RPMI8226 (cell line): ENCODE data around the gene SLC25A1.
"Not testable (repeated sequence)": the region's sequence is repeated elsewhere in the genome, so short reads cannot be mapped to it uniquely, and the experiment has no call there.

Experiments
- DNase-seq: peaks from one replicate; pipeline ENCODE4 v3.0.0-alpha.2; 2015

SLC25A1 gene

DNA sequence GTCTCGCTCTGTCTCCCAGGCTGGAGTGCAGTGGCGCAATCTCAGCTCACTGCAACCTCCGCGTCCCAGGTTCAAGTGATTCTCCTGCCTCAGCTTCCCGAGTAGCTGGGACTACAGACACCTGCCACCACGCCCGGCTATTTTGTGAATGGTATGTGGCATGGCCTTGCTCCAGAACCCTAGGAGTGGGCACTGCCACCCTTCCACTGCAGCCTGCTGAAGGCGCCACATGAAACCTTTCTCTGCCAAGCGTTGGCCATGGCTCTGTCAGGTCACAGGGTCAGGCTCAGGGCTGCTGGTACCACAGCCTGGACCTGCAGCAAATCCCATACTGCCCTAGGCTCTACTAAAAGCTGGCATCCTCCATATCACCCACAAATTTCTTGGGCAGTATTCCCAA, 22.4 kb downstream of the SLC25A1 start:
- not testable (repeated sequence) for DNase-seq

DNA sequence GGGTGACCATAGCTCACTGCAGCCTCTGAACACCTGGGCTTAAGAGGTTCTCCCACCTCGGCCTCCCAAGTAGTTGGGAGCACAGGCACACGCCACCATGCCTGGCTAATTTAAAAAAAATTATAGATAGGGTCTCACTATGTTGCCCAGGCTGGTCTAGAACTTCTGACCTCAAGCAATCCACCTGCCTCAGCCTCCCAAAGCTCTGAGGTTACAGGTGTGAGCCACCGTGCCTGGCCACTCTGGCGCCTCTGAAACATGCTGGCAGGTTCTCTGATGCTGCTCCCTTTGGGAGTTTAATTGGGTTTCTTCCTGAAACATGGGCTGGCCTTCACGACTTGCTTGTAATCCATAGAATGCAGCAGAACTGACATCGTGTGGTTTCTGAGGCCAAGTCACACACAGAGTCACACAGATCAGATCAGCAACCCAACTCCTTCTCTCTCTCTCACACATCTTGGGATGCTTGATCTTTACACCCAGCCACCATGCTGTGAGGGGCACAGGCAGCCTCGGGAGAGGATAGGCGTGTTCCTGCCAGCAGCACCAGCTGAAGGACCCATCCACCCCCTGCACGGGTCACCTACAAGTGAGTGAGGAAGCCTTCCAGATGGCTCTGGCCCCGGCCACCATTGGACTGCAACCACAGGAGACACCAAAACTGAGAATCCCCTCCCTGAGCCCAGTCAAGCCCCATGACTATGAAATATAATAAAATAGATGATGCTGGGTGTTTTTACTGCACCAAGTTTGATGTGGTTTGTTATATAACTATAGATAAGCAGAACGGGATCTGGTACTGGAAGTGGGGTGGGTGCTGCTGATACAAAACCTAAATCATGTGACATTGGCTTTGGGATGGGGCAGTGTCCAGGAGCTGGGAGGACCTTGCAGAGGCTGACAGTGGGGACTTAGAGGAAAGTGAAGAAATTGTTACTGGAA, 25.3 kb downstream of the SLC25A1 start:
- DNase-seq: no peak

DNA sequence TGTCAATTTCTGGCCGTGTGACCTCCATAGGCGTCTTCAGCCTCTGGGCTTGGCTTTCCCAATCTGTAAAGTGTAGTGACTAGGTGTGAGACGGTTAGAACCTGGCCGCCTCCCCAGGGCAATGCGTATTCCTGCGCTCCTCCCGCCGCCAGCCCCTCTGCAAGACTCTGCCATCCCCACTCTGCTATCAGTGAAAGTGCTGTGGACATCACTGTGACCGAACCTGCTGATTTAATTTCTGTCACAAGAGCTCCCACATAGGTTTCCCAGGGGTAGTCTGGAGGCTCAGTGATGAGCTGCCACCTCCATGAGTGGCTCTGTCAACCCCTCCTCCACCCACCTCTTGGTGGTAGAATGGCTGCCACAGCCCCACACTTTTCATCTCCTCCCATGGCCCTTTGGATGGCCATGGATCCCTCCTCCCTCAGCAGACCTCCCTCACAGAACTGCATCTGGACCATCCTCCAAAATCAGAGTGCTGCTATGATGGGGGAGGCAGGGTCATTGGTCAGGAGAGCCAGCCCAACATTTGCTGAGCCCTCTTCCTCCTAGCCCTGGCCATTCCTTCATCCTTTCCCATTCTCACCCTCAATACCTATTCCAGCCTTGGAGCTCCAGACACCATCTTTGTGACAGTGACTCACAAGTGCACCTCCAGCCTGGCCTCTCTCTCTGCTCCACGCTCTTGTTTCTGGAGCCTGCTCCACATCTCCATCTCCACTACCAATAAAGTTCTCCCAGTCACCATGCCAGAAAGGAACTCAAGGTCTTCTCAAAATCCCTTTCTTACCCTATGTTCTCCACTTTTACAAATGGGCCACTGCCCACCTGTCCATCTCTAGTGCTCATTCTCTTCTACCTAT, 27.0 kb downstream of the SLC25A1 start:
- no peak for DNase-seq

DNA sequence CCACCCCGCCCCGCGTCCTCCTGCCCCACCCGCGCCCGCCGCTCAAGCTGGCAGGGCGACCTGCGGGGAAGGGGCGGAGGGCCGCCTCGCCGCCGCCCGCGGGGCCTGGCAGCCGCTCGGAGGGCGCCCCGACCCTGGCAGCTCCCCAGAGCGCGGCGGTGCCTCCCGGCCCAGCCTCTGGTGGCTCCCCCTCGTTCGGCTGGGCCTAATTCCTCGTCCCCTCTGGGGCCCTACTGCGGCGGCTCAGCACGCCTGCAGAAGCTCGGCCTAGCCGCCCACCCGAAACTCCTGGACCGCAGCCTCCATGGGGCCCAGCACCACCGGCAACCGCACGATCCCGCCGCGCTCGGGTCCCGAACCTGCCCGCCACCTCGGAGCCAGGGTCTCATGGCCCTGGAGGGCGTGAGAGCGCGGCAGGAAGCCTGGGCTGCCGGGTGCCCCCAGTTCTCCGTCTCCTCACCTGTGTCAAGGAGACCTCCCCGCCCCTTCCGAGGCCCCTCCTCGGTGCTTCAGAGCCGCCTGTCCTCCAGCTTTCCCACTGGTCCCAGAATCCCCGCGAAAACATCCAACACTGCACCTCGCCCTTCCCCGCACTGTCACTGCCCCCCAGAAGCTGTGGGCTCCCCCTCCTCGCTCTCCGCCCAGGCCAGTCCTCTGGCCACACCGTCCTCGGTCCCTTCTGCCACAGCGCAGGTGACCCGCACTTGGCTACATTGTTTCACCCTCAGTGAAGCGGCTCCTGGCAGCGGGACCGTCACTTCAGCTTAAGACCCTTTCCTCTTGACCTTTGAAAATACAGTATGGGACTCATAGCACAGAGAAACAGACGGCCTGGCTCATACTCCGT, 27.8 kb downstream of the SLC25A1 start:
- DNase-seq: no peak

DNA sequence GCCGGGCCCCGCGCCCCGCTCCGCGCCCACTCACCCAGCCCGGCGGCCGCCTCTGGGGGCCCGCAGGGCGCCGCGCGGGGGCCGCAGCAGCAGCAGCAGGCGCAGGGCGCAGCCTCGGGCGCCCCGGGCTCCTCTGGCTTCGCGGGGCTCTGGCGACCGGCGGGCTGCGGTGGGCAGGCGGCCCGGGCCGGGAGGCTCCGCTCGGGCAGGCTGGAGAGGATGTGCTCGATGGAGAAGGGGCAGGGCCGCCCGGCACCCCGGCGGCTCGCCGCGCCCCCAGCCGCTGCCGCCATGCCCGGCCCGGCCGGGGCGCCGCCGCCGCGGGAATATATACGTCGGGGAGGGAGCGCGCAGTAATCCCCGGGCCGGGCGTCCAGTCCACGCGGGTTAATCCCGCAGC, 28.5 kb downstream of the SLC25A1 start, which contains the start of gene GSC2:
Gene GSC2, minus strand, starts transcription at position 302 of the 400 bp plus-strand sequence. Its CDS starts 9 bp downstream, at position 293.
- no peak for DNase-seq

DNA sequence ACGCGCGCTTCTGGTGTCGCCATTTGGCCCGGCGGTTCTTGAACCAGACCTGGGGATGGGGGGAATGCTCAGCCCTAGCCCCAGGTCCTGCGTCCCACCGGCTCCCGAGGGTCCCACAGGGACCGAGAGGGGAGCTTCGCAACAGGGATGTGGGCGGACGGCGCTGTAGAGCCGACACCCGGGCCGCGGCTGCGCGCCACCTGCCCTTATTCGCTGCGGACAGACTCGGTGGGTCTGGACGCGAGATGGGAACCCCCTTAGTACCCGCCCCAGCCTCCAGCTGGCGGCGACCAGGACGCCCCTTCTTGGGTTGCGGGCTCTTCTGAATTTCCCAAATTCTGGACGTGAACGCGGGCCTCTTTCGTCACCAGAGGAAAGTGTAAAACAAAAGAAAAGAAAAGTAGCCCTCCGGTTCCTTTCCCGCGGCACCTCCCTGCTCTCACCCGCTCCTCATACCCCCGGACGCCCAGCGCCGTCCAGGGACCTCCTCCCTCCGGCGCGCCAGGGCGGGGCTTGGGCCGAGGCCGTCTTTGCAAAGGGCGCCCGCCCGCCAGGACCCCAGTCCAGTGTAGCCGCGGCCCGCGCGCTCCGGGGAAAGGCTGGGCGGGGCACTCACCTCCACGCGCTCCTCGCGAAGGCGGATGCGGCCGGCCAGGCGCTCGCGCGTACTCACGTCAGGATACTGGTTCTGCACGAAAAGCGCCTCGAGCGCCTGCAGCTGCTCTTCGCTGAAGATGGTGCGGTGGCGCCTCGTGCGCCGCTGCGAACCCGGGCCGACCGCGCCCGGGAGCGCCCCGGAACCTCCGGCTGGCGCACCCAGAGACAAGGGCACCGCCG, 29.3 kb downstream of the SLC25A1 start:
- DNase-seq: no peak

DNA sequence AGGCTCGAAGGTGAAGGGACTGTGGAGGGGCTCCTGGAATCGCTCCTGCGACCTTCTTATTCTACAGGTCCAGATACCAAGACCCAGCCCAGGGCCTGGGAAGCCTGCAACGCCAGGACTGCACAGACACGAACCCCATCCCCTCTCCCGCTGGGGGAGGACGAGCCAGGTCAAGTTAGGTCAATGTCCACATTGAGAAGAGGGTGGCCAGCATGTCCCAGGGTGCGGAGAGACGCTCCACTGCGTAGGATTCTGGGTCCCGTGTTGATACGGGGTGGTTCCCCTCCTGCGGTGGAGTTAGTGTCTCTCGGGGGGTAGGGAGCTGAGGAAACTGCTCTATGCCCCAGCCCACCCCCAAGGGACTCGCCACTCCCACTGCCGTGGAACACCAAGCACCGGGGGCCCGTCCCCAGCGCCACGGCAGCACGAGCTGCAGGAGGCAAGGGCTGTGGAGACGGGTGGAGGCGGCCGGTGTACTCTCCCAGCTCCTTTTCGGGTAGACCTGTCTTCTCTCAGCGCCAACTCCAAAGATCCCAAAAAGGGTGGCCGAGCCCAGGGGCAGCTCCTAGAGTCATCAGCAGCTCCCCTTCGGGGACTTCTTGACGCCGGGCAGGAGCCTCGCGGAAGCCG, 30.0 kb downstream of the SLC25A1 start:
- DNase-seq: no peak

DNA sequence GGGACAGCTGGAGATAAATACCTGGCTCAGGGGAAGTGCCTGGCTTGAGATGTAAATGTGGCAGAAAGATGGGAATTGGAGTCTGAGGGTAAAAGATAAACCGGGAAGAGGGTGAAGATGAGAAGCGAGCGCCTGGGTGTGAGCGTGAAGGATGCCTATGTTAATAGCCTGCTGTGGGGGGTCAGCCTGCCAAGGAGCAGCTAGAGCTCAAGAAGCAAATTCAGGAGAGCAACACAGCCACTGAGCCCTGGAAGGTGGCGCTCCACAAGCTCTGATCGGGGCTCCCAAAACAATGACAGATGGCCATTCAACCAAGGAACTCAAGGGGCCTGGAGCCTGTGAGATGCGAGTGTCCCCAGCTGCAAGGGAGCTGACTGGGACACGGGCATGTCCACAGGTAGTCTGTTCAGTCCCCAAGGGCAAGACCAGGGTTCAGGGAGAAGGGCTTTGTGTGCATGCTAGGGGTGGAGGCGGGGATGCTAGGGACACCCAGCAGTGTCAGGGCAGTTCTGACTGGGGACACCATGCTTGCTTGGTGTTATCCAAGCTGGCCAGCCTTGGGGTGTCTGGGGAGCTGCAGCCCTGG, 31.2 kb downstream of the SLC25A1 start:
- no peak for DNase-seq

DNA sequence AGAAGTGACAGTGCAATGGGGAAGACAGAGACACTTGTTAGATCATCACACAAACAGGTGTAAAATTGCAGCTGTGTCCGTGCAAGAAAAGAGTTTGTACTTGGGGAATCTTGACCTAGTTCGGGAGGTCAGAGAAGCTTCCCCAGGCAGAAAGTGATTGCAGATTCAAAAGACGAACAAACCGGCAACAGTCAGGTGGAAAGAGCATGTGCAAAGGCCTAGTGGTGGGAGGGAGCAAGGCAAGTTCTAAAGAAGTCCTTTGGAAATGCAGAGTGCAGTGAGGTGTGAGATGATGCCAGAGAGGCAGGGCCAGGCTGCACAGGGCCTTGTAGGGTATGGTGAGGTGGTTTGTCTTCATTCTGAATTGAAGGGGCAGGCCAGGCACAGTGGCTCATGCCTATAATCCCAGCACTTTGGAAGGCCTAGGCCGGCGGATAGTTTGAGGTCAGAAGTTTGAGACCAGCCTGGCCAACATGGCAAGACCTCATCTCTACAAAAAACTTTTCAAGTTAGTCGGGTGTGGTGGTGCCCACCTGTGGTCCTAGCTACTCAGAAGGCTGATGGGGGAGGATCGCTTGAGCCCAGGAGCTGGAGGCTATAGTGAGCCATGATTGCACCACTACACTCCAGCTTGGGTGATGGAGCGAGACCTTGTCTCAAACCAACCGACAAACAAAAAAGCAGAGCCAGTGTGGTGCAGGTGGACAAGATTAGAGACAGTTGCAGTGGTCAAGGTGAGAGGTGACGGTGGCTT, 32.1 kb downstream of the SLC25A1 start:
- DNase-seq: peak; percentile 4

DNA sequence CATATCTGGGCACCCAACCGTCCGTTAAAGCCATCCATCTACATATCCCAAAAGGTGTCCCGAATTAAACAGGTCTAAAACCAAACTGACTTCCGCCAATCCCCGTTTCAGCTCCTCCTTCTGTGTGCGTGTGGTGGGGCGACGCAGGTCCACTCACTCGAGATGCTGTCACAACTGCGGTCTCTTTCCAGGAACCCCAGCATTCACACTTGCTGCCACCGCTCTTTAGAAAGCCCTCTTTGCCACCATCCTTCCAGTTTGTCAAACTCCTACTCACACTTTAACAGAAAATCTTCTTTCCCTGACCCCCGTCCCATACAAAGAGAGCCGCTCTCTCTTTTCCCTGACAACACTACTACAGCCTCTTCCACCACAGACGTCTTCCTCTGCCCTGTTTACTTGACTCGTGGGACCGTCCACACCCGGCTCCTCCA, 34.6 kb downstream of the SLC25A1 start:
- no peak for DNase-seq

DNA sequence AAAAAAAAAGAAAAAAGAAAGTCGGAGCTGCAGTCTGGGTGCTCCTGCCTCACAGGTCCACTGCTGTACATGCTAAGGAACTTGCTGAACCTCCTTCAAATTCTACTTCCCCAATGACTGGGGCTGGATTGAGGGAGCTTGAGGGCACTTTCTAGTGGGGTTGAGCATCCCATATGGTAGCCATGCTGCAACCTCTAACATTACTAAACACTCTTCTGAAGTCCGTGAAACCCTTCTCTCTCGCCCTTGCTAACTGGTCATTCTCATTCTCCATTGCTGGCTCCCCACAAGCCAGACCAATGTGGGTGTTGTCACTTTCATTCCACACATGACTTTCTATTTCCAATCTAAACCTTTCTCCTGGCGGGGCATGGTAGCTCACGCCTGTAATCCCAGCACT, 35.3 kb downstream of the SLC25A1 start:
- DNase-seq: no peak

DNA sequence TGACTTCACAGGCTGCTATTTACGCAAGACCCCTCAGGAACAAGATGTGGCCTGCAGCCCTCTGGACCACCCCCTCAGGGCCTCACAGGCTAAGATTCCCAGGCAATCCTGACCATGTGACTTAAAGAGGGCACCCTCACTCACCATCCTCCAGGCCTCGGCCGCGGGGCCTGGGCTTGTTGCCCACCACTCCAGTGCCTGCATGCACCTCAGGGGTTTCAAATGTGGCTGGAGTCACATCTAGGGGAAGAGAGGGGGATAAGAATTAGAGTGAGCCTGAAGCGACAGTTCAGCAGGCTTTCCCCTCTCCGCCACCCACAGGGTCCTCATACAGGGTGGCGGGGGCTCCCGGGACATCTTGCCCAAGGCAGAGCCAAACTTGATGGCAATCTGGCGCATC, 36.1 kb downstream of the SLC25A1 start:
- no peak for DNase-seq

DNA sequence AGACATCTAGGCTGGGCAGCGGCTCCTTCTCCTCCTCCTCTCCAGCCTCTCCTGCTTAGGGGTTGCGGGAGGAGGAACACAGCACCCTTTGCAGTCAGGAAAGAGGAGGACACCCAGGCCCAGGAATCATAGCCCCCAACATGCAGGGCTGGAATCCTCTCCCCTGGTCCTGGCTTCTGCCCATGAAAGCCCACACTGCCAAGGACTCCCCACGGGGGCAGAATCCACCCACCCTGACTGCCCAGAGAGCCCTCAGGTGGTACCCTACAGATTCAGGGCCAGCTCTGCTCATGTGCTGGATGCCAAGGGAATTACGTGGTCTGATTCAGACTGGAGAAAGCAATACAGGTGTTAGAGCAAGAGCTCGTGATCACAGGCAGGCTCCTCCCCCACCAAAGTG, 38.6 kb downstream of the SLC25A1 start:
- no peak for DNase-seq

DNA sequence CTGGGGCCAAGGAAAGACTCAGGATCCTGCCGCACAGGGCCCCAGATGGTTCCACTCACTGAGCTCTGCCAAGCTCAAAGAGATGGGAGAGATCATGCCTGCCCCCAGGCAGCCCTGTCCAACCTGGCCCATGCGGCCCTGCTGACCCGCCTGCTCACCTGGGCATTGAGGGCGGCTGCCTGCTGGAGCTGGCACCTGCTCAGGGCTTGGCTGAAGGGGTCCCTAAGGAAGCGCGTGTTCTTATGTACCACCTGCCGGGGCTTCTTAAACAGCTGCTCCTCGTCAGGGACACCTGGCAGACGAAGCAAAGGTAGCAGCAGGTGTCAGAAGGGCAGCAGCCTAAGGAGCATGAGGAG, 39.6 kb downstream of the SLC25A1 start:
- DNase-seq: no peak

DNA sequence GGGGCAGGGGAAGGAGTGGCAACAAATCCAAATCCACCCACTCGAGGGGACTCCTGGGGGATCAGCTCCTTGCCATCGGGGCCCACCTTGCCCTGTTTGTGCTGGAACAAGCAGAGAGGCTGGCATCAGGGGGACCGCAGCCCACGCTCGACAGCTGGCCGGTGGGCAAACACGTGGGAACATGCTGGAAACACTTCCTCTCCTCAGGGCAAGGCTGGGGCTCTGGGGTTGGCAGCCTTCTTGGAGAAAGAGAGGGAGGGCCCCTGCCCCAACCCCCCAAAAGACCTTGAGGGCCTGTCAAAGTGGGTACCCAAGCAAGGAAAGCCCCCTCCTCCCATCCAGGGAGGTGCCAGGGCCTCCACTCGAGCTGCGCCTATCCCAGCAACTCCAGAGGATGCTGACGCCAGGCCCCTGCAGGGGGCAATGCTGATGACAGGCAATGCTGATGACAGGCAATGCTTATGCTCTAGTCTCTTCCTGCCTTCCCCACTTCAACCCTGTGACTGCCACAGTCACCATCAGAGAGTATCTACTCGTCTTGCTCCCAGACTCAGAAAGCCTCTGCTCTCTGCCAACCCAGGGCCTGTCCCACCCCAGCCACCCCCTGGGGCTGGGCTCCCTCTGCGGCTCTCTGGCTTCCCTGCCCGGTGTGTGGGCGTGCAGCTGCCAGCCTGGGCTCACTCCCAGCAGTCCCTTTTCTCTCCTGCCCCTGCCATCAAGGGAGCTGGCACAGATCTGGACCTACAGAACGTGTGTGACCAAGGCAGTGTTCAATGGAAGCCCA, 40.1 kb downstream of the SLC25A1 start:
- DNase-seq: no peak

DNA sequence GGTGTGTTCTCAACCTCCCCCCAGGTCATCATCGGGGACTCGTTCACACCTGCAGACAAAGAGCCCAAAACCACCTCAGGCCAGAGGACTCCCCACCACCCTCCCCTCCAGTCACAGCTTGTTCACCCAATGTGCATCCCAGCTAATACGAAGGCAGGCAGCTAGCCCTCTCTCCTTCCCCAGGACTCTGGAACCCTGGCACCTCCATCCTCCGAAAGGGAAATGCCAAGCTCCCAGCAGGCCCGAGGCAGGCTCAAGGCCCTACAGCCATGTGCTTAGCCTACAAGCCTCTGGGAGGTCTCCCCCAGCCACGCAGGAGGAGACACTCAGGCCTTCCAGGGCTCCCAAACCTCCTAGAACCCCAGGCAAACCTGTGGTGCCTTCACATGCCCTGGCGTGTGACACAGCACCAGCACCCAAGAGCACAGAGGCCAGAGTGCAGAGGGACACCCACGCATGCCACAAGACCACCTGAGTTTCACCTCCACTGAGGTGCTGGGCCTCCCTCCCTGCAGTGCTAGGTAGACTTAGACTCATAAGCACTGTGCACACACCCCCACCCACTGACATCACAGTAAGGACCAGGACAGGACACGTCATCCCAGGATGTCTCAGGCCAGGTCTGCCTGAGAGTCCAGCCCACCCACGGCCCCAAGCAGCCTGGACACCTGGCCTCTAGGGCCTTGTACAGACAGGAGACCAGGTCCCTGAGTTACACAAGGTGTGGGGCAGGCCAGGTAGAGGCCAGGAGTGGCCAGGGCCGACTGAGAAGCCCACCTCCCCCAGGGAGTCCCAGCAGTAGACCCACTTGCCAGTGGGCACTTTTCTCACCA, 40.9 kb downstream of the SLC25A1 start:
- no peak for DNase-seq

DNA sequence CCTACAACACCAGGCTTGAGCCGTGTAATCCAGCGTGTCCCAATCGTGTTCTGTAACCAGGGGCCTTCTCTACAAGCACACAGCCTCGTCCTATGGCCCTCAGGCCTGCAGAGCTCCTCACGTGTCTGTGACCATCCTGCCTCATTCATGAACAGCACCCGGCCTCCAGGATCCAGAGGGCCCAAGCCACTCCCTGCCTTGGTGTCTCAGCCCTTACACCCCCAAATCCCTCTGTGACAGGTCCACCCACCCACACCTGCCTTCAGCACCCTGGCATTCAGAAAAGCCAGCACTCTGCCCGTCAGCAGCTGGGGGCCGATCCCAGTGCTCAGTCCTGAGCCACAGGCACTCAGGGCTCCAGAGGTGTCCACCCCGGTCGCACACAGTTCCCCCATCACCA, 41.6 kb downstream of the SLC25A1 start:
- no peak for DNase-seq

DNA sequence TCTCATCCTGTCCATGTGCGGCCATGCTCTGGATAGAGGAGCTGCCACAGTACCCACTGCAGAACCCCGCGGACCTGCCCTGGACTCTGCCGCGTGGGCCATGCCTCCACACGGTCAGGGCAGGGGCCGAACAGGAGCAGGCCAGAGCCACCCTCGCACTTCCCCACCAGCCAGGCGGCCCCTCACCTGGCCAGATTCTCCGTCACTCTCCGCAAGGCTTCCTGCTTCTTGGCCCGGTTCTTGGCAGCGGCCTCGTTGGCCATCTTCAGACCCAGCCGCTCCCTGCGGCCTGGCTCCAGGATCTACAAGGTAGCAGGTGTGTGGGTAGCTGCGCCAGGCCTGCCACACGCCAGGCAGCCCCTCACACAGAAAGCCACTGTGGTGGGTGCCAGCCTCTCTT, 43.7 kb downstream of the SLC25A1 start:
- DNase-seq: no peak
